Nephron progenitor cell (in vitro differentiated cells): ENCODE data around the gene APLP2.

Source experiments
- DNase-seq: peaks from one replicate; pipeline ENCODE4 v3.0.0; 2021
- H3K27ac Mint-ChIP-seq: 2 replicates; pipeline ENCODE4 v1.8.0; 2021; ENCODE audit warnings: mild to moderate bottlenecking, moderate library complexity, mixed read lengths
- H3K27me3 Mint-ChIP-seq: 2 replicates; pipeline ENCODE4 v1.8.0; 2021; ENCODE audit warnings: mild to moderate bottlenecking, low read depth, mixed read lengths; ENCODE audit not compliant: poor library complexity
- H3K36me3 Mint-ChIP-seq: 2 replicates; pipeline ENCODE4 v1.8.0; 2021; ENCODE audit warnings: low read depth, mixed read lengths
- H3K4me1 Mint-ChIP-seq: 2 replicates; pipeline ENCODE4 v1.8.0; 2021; ENCODE audit warnings: mixed read lengths
- H3K4me3 Mint-ChIP-seq: 2 replicates; pipeline ENCODE4 v1.8.0; 2021; ENCODE audit warnings: mild to moderate bottlenecking, moderate library complexity, mixed read lengths
- H3K9me3 Mint-ChIP-seq: 2 replicates; pipeline ENCODE4 v1.8.0; 2021; ENCODE audit warnings: mild to moderate bottlenecking, moderate library complexity, mixed read lengths
- CTCF ChIP-seq: fragments of 200-600 bp; sonication (generic); IDR thresholded peaks from 2 replicates; pipeline ENCODE4 v1.5.0; 2021; ENCODE audit warnings: antibody characterized with exemption

Gene APLP2

GRCh38 chr11:130037058-130037457, 32.6 kb upstream of the APLP2 start:
- Mint-ChIP-seq H3K36me3 (no peaks in the 10 kb centered on the region), H3K9me3 (peaks cover 7% of the 10 kb centered on the region), H3K4me1 (peaks cover 7% of the 10 kb centered on the region), H3K27ac (no peak overlapping the region), H3K27me3 (peaks cover 3% of the 10 kb centered on the region), H3K4me3 (no peak overlapping the region)
- DNase-seq = no peak
- TF ChIP-seq CTCF = no peak

GRCh38 chr11:130037881-130038585, 31.7 kb upstream of the APLP2 start:
- DNase-seq = no peak
- H3K4me3 Mint-ChIP-seq = no peak overlapping the region
- H3K36me3 Mint-ChIP-seq = no peaks in the 10 kb centered on the region
- TF ChIP-seq CTCF = no peak
- peak overlapping the region; percentile 29 for H3K27ac Mint-ChIP-seq
- peaks cover 12% of the 10 kb centered on the region for H3K9me3 Mint-ChIP-seq
- peaks cover 7% of the 10 kb centered on the region for H3K4me1 Mint-ChIP-seq
- no peaks in the 10 kb centered on the region for H3K27me3 Mint-ChIP-seq

GRCh38 chr11:130040281-130040940, 29.3 kb upstream of the APLP2 start:
- Mint-ChIP-seq H3K9me3 (peaks cover 24% of the 10 kb centered on the region), H3K4me3 (no peak overlapping the region), H3K4me1 (peaks cover 7% of the 10 kb centered on the region), H3K27ac (no peak overlapping the region), H3K27me3 (peaks cover 7% of the 10 kb centered on the region), H3K36me3 (no peaks in the 10 kb centered on the region)
- no peak for TF ChIP-seq CTCF
- DNase-seq = no peak

GRCh38 chr11:130042093-130042591, 27.6 kb upstream of the APLP2 start:
- Mint-ChIP-seq H3K36me3 (no peaks in the 10 kb centered on the region), H3K4me1 (peaks cover 7% of the 10 kb centered on the region), H3K4me3 (no peak overlapping the region), H3K9me3 (peaks cover 24% of the 10 kb centered on the region), H3K27me3 (peaks cover 13% of the 10 kb centered on the region), H3K27ac (no peak overlapping the region)
- TF ChIP-seq CTCF = no peak
- DNase-seq = no peak

GRCh38 chr11:130043575-130043974, 26.1 kb upstream of the APLP2 start:
- Mint-ChIP-seq H3K4me1 (no peaks in the 10 kb centered on the region), H3K27me3 (peaks cover 13% of the 10 kb centered on the region), H3K27ac (no peak overlapping the region), H3K9me3 (peaks cover 20% of the 10 kb centered on the region), H3K36me3 (no peaks in the 10 kb centered on the region), H3K4me3 (no peak overlapping the region)
- TF ChIP-seq CTCF = no peak
- DNase-seq = no peak

GRCh38 chr11:130047141-130047540, 22.6 kb upstream of the APLP2 start:
- Mint-ChIP-seq H3K36me3 (no peaks in the 10 kb centered on the region), H3K27ac (no peak overlapping the region), H3K4me1 (peaks cover 7% of the 10 kb centered on the region), H3K4me3 (no peak overlapping the region), H3K27me3 (peaks cover 13% of the 10 kb centered on the region), H3K9me3 (peaks cover 16% of the 10 kb centered on the region)
- TF ChIP-seq CTCF = no peak
- no peak for DNase-seq
